HG02759 (cell line): ENCODE measurements around the gene LPP.

Experiments
- ATAC-seq: cut with Tn5 transposase; IDR thresholded peaks from one replicate; pipeline ENCODE4 v1.9.1; 2021; ENCODE audit warnings: mild to moderate bottlenecking, moderate library complexity; ENCODE audit not compliant: unreplicated experiment

Gene LPP

GRCh38 chr3:188391592-188391991, 237.6 kb downstream of the LPP start:
- ATAC-seq: no peak

DNA sequence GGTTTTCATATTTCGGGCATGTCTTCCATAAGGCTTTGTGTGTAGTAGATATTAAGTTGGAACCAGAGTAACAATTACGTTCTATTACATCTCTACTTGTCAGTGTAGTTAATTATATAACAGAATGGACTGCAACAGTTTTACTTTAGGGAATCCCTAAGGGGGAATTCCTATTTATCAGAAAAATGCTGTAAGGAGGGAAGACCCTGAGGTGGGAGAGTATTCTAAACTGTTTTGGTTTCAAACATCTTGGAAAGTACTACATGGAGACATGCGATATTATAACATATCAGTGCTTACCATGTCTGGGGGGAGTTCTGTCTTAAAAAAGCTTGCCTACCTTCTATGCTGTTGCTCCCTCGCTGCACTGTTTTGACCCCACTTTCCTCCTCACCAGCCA, 238.1 kb downstream of the LPP start:
- ATAC-seq: no peak

GRCh38 chr3:188394623-188395022, 240.7 kb downstream of the LPP start:
- ATAC-seq: no peak

DNA sequence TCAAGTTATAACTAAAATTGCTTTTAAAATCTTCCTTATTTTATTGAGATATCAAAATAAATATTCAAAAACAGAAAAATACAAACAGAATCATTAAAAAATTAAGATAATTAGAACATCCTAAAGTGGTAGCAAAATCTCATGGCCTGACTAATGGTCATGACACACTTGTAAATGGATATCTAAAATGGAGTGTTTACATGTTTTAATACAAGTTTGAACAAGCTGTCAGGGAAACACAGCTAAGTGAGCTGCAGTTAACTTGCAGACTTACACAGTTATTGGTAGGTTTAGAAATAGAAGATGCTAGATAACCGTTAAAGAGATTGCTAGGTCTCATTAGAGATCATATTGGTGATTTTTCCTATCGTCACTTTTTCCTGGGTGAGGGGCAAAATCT, 242.3 kb downstream of the LPP start:
- no peak for ATAC-seq

DNA sequence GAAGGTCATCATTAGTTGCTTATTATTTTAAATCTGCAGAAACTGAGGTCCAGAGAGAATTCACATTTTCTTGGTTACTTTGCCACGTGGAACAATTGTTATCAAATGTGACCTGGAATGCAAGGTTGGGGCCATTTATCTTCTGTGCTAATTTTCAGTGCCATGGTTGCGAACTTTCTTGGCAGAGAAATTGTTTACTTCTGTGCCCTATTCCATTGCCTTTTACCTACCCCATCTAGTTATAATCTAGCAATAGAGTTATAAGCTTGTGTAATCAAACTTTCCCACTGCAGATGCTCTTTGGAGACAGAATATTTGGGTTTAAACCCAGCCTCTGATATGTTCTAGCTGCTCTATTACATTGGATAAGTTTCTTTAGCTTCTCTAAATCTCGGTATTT, 242.9 kb downstream of the LPP start:
- no peak for ATAC-seq

DNA sequence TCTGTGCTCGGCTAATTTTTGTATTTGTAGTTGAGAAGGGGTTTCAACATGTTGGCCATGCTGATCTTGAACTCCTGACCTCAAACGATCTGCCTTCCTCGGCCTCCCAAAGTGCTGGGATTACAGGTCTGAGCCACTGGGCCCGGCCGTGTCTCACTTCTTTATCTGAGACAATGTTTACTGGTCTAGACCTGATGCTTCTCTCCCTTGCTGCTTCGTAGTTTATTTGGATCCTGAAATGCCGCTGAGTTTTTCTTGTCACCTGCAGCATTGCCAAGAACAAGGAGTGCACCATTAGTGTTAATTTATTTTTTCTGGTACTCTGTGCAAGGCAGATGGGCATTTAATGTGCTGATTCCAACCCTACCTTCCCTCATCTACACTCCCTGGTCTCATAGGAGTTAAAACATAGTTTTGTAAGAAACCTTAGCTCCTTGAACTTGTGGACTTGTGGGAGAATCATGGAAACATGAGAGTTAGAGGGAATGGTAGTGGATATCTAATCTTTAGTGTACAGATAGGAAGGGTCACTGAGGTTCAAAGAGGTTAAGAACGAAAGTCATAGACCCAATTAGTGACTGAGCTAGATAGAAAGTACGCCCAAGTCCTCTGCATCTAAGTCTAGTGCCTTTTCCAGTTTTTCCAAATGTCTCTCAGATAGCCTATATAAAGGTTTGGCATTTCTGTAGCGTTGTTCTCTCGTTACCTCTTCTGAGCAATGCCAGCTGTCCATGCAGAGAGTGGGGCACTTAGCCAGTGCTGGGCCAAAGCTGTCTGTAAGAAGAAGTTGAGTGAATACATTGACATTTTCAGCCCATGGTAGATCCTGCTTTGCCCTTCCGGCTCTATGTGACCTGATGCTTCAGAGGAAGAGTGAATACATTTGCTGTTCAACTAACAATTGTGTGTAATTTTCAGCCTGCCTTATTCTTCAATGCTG, 244.1 kb downstream of the LPP start:
- ATAC-seq: no peak

- ATAC-seq: peak; percentile 93
These were observed 246.7 kb downstream of the LPP start for GRCh38 chr3:188400494-188401243.

DNA sequence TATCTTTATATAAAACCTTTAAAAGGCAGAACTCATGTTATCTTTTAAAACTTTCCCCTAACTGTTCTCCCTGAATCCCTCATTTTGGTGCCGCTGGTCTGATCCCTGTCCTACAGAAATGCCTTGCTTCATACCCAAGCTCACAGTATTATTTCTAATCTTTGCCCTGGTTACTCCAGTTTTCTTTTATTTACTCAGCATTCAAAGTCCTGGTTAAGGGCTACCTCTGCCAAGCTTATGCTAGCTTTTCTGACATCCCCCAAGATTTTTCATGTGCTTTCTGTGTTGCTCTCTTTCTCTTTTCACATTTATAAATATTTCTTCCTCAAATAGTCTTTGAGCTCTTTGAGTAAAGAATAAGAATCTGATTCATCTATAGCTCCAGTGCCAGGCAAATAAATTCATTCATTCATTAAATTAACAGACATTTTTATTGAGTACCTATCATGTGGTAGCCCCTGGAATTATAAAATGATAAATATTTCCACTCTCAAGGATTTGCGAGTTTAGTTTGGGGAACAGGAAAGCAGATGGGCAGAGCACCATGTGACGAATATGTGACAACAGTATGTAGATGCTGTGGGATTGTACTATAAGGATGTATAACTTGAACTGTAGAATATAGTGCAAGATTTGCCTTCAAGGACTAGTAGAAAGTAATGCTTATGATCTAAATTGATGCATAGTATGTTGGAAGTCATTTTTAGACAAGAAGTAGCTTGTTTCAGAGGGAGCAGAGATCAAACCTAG, 247.5 kb downstream of the LPP start:
- no peak for ATAC-seq

- ATAC-seq: no peak
These were observed 248.3 kb downstream of the LPP start for GRCh38 chr3:188402229-188402628.

GRCh38 chr3:188403404-188403803, 249.4 kb downstream of the LPP start:
- no peak for ATAC-seq

- ATAC-seq: no peak
These were observed 250.2 kb downstream of the LPP start for GRCh38 chr3:188404124-188404523.

- ATAC-seq: no peak
These were observed 250.7 kb downstream of the LPP start for GRCh38 chr3:188404701-188405100.

GRCh38 chr3:188407158-188407880, 253.4 kb downstream of the LPP start:
- ATAC-seq: no peak

- no peak for ATAC-seq
These were observed 254.9 kb downstream of the LPP start for GRCh38 chr3:188408831-188409230.

GRCh38 chr3:188411750-188412149, 257.8 kb downstream of the LPP start:
- no peak for ATAC-seq

- ATAC-seq: no peak
These were observed 261.2 kb downstream of the LPP start for GRCh38 chr3:188415196-188415595.

- no peak for ATAC-seq
These were observed 262.1 kb downstream of the LPP start for GRCh38 chr3:188416041-188416440.

- ATAC-seq: no peak
These were observed 263.3 kb downstream of the LPP start for GRCh38 chr3:188417271-188417696.

DNA sequence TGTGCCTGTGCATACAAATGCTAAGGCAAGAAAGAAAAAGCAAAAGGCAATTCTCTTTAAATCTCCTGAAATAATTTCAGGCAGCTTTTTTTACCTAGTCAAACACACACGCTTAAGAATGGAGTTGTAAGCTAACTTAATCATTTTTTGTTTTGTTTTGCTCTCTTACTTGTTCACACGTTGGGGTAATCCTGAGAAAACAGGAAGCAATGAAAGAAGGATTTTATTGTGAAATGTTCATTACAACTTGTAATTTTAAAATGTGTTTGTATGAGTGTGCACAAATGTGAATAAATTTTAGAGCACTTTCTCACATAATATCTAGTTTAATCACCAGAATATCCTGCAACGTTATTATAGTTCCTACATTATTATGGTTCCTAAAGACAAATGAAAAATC, 263.8 kb downstream of the LPP start:
- no peak for ATAC-seq

GRCh38 chr3:188421151-188421821, 267.3 kb downstream of the LPP start:
- peak; percentile 28 for ATAC-seq
